CD4-positive, alpha-beta T cell treated with Interleukin-4 for 1 hour (primary cell): ENCODE results near the gene PHF2.
A peak's percentile ranks its signal among the peaks of the same experiment; 100 is the strongest.

Source experiments
- DNase-seq, 2 donors: peaks; one replicate each; pipeline ENCODE4 v3.0.0-alpha.2; 2020 to 2022

PHF2 gene

GRCh38 chr9:93681269-93682154 is 105.1 kb downstream of the PHF2 start:
- DNase-seq: peak in 1 of 2 donors; percentile 9

DNA sequence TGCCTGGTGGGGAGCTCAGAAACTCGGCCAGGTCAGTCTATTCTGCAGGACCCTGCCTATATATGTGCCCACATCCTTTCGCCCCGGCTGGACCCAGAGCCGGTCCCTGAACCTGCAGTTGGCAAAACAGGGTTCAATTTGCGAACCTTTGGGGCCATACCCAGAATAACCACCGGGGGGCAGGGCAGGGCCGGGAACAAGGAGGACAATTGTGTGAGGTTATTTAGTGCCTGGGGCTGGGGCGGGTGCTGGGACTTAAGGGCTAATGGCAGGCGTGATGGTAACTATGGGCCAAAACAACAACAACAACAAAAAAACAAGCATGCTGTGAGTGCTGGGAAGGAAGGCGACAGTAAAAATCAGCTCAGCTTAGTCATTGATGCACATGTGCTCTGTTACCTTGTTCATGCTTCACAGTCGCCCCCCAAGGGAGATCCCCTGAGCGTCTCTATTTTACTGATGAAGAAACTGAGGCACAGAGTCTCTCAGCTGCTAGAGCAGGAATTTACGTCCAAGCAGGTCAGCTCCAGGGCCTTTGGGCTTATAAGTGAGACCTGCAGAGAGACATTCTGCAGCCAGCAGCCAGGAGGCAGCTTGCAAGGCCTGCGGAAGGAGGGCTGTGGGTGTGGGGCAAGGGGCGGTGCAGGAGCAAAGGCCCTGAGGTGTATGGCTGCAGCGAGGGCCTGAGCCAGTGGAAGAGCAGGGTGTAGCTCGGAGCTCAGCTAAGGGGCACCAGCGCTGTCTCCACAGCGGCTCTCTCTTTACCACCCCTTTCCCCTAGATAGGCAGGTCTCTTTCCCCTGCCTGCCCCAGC is 106.0 kb downstream of the PHF2 start:
- DNase-seq: peak; percentile 45 to 46

DNA sequence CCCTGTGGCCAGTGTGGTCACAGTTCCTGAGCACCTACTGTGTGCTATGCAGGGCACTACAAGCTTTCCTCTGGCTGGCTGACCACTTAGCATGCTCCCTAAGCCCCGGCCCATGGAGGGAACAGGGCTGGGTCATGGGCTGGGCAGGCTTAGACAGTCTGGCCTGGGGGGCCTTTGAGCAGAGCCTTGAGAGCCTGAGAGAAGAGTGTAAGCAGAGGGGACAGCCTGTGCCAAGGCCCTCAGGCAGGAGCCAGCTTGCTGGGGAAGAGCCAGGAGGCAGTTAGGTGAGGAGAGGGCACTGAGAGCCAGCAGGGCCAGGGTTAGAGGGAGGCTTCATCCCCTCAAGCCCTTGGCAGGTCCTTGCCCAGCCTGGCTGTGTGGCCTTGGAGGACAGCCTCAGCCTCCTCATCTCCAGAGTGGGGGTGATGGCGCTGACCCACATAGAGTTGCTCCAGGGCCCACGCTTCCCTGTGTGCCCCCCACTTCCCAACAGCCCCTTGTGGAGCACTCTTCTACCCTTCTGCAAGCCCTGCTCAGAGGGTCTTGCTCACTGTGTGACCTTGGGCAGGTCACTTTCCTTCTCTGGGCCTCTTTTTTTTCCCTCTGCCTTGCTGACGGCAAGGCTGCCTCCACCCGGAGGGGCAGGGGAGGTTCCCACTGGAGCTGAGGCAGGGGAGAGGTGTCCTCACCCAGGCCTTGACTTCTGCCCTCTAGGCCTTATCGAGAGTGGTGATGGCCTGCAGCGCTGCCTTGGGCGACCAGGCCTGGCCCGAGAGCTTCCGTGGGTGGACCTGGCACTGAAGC is 107.1 kb downstream of the PHF2 start:
- DNase-seq: no peak

GRCh38 chr9:93684161-93684765 is 107.9 kb downstream of the PHF2 start:
- no peak for DNase-seq

GRCh38 chr9:93684806-93685543 is 108.6 kb downstream of the PHF2 start:
- no peak for DNase-seq

GRCh38 chr9:93686127-93686879 is 109.9 kb downstream of the PHF2 start:
- no peak for DNase-seq

DNA sequence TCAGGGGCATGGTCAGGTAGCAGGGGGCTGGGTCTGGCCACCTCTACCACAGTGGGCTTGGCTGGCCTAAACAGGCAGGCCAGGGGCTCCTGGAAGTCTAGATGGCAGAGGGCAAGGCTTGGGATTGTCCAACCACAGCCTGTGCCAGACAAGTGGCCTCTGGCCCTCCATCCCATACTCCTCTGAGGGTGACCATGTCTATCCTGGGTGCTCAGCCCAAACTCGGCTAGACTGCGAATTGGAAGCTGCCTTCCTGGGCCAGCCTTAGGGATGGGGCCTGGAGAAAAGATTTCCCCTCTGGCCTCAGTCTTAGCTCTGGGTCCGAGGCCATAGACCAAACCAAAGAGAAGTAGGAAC is 110.5 kb downstream of the PHF2 start:
- no peak for DNase-seq

DNA sequence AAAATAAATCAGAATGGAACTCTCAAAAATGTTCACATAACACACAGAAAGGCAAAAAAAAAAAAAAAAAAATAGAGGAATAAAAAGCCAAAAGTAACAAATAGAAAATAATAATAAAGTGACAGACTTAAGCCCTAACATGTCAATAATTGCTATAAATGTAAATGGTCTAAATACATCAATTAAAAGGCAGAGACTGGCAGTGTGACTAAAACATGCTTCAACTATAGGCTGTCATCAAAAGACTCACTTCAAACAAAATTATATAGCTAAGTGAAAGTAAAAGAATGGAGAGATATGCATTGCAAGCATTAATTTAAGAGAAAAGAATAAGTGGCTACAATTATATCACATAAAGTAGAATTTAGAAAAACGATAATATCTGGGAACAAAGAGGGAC is 114.2 kb downstream of the PHF2 start:
- no peak for DNase-seq

DNA sequence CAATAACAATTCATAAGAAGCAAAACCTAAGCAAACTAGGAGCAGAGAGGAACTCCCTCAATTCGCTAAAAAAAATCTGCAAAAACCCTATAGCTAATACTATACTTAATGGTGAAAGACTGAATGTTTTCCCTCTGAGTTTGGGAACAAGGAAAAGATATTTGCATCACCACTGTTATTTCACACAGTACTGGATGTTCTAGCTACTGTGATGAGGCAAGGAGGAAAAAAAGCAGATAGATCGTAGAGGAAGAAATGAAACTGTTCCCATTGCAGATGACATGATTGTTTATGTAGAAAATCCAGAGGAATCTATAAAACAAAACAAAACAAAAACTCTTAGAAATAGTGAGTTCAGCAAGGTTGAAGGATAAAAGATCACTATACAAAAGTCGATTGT is 116.7 kb downstream of the PHF2 start:
- no peak for DNase-seq

DNA sequence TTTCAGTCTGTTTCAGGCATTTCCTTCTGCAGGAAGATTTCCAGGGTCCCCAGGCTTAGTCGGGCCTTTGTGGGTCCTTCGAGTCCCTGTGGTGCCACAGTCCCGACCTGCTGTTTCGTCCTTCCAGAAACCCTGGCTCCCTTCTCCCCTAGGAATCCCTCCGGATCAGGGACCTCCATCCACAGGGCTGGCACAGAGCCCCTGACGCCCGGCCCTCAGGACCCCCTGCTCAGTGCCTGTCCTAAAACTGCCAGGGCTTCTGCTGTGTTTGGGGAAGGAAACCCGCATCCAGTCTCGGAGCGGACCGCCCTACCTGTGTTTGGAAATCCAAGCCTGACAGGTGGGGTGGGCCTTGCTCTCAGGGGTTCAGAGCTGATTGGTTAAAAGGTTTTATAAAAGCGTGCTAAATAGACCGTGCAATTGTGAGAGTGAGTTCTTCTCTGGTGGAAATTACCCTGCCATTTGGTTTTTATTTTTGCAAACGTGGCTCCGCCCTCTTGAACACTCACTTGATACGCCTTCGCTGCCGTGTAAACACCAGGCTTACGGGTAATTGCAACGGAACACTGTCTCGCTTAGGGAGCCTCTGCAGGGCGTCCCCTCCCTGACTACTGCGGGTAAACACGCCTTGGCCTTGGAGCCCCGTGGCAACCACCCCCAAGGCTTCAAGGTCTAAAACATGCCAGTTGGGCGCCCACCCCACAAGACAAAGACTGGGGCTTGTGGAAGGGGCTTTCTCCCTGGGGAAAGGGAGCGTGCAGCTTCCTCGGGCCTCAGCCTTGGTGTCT is 121.2 kb downstream of the PHF2 start:
- no peak for DNase-seq

DNA sequence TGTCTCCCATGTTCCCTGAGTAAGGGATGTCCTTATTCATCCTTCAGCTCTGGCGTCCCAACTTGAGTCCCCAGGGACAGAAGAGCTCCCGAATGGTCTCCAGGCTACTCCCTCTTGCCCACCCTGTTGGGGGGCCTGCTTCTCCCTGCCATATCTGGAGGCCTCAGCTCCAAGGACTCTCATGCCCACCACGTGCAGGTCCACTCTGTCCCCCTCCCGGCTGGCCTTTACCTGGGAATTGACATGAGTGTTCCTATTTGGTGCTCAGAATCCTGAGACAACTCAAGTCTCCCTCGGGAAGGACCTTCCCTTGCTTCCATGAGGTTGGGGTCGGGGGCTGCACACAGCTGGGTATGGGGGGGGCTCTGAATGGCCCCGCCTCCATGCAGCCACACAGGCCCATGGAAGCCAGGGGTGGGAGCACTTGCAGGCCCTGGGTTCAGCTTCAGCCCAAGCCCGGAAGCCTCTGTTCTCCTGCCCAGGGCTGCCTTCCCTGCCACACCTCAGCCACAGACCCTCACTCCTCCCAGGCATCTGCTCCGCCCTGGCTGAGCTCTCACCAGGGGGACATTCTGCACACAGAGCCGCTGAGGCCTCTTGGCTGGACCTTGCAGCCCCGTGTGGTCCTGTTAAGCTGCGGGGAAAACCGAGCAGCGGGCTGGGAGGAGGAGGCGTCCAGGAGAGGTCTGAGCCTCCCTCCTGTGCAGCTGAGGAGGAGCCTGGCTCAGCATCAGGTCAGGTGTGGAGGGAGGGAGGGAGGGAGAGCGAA is 121.9 kb downstream of the PHF2 start:
- DNase-seq: no peak

- no peak for DNase-seq
Observed at GRCh38 chr9:93699650-93700049, 123.3 kb downstream of the PHF2 start.

DNA sequence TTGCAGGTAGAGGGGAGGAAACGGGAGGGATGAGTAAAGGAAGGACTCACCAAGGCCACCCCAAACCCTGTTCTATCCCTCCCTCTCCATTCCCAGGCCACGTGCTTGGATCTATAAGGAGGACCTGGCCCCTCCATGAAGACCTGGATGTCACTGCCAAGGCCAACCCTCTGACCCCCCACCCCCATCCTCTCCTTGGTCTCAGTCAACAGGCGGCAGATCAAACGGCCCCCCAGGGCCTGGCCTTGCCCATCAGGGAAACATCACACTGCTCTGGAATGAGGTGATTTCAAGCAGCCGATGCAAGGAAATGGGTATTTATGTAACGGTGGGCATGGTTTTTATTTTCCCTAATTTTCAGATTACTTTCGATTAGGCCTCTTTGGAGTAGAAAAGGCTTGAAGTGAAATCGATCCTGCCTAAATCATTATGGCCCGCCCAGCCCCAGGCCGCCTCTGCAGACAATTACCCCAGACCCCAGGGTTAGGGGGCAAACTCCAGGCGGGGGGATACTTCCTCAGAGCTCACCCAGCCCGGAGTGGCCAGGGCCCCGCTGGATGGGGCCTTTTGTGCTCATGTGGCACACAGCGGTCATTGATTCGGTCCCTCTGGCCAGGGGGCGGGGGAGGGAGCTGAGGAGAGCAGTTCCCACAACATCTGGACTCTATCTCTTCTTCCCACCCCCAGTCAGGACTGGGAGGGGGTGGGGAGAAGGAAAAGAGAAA is 125.3 kb downstream of the PHF2 start:
- no peak for DNase-seq

DNA sequence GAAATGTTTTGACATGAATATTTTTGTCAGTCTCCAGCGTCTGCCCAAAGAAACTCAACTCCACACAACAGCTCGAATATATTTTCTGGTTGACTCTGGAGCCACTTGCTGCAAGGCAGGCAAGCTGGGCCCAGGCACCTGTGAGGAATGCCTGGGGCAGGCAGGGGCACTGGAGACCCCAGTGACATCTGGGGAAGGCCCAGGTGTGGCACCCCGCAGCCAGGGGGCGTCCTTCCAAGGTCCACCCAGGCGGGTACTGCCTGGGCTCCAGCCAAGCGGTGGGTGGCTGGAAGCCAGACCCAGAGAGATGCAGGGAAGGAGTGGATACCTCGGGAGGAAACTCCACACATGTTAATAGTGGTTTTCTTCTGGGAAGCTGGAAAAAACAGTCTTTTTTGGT is 125.9 kb downstream of the PHF2 start:
- DNase-seq: no peak

DNA sequence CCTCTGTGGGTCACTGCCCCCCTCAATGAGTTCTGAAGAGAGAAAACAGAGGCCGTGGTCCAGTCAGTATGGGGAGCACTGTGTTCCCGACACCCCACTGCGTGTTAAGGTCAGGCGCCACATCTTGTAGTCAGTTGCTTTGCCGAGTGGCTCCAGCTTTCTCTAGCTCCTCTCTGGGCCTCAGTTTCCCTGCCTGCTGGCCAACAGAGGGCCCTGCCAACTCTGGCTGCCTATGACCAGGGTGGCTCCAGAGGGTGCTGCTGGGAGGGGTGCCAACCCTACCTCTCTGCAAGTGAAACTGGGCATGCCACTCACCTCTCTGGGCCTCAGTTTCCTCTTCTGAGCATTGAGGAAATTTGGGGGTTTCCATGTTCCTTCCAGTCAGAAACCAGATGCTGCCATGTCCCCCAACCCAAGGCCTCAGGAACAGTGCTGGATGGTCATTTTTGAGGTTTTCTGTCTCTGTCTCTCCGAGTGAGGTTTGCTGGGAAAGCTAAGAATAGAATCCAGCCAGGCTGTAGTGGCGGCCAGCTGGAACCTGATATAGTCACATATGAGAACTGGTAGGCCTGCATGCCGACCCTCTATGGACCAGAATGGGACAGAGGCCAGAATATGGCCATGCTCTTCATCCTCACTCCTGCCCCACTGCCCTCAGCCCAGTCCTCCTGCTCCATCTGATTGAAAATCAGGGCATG is 132.1 kb downstream of the PHF2 start:
- DNase-seq: no peak

DNA sequence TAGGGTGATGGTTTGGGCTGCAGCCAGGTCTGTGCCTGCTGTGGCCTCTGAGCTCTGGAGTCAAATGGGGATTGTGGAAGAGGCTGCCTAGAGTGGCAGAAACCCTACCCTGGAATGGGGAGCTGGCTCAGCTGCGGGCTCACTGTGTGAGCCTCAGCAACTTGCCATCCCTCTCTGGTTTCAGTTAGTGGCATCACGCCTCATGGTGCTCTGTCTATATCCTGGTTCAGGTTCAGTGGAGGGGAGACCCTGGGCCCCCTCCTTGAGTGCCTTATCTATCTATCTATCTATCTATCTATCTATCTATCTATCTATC is 132.6 kb downstream of the PHF2 start:
- DNase-seq: no peak

- no peak for DNase-seq
Observed at GRCh38 chr9:93709600-93710369, 133.4 kb downstream of the PHF2 start.

DNA sequence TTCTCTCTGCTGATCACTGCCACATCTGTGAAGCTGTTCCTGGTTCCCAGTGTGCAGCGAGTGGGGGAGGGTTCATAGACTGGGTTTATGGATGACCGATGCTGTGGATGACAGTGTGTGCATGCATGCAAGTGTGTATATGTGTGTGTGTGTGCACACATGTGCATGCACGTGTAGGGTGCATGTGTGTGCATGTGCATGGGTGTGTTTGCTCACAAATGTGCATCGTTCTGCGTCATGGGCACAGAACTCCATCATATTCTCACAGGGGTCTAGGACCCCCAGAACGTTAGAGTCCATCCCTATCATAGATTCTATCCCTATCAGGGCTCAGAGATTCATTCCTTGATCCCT is 134.0 kb downstream of the PHF2 start:
- no peak for DNase-seq
